Measurements from ENCODE around the gene NRXN3. TPM values are rescaled to one million over a fixed set of nuclear protein-coding genes. Genes with fewer than 3 reads are reported as not detected.

NRXN3 gene
- total RNA-seq, 1 donor from 2014 or later = 18.0 TPM

DNA sequence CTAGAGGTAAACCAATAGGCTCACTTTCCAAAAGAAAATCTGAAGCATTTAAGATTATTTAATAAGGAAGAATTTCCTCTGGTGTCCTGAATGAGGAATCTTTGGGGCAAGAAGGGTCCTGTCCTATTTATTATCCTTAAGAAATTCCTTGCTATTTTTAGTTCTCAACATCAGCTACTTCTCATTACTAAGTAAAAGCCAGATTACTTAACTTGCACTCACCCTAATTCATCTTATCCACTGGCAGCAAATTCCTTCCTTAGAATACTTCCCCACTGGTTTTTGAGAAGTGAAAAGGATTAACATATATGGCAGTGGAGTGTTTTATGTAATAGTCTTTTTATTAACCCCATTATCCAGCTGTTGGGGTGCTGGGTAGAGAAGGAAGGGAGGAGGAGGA lies 1273.4 kb downstream of the NRXN3 start:
- no peak overlapping the region for H3K4me3 ChIP-seq (ENCODE audit: insufficient read depth, low read depth, low read length)
- peak; percentile 75 for DNase-seq (ENCODE audit: low read depth)
- FAIRE-seq = no peak

DNA sequence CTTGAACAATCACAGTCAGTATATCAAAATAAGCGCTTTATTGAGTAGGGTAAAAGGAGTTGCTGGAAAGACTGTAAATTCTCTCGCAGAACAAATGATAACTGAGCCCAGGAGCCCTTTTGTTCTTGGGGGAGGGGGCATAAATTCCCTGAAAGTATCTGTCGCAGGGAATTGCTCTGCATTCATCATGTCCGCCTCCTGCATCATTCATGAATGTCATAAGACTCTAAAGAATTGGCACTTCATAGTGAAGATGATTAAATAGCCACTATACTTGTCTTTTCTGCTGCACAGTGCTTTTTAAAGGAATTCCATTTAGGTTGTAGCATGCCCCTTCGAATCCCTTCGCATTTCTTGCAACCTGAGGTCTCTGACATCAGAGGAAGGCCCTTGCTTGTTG lies 1278.8 kb downstream of the NRXN3 start:
- no peaks in the 10 kb centered on the region for H3K36me3 Mint-ChIP-seq (ENCODE audit: low read depth, unreplicated experiment)
- H3K4me3 ChIP-seq (ENCODE audit: insufficient read depth, low read depth, low read length) = no peak overlapping the region
- no peak overlapping the region for H3K27ac Mint-ChIP-seq (ENCODE audit: unreplicated experiment)
- FAIRE-seq = no peak
- H3K9ac ChIP-seq (ENCODE audit: low read length) = no peak overlapping the region
- no peaks in the 10 kb centered on the region for H3K27me3 Mint-ChIP-seq (ENCODE audit: low read depth, unreplicated experiment)
- H3K4me2 ChIP-seq (ENCODE audit: low read length) = no peak overlapping the region
- H3K36me3 ChIP-seq (ENCODE audit: insufficient read depth, low read length) = no peaks in the 10 kb centered on the region
- H2AFZ ChIP-seq (ENCODE audit: low read depth, low read length) = no peak overlapping the region
- no peak for DNase-seq (ENCODE audit: low read depth)
- H3K4me3 Mint-ChIP-seq (ENCODE audit: unreplicated experiment) = no peak overlapping the region
- TF ChIP-seq, protein P1, sequence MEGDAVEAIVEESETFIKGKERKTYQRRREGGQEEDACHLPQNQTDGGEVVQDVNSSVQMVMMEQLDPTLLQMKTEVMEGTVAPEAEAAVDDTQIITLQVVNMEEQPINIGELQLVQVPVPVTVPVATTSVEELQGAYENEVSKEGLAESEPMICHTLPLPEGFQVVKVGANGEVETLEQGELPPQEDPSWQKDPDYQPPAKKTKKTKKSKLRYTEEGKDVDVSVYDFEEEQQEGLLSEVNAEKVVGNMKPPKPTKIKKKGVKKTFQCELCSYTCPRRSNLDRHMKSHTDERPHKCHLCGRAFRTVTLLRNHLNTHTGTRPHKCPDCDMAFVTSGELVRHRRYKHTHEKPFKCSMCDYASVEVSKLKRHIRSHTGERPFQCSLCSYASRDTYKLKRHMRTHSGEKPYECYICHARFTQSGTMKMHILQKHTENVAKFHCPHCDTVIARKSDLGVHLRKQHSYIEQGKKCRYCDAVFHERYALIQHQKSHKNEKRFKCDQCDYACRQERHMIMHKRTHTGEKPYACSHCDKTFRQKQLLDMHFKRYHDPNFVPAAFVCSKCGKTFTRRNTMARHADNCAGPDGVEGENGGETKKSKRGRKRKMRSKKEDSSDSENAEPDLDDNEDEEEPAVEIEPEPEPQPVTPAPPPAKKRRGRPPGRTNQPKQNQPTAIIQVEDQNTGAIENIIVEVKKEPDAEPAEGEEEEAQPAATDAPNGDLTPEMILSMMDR (IDR thresholded peaks at IDR 0.05; ENCODE audit: insufficient read depth, low read depth, low read length) = no peak
- no peak for TF ChIP-seq EZH2 (IDR thresholded peaks at IDR 0.05; ENCODE audit: insufficient read depth, low read length)
- H3K9me3 ChIP-seq (ENCODE audit: insufficient read depth, low read depth, low read length) = no peaks in the 10 kb centered on the region
- H4K20me1 ChIP-seq (ENCODE audit: insufficient read depth, low read length) = no peaks in the 10 kb centered on the region
- peaks cover under 1% of the 10 kb centered on the region for H3K4me1 Mint-ChIP-seq (ENCODE audit: low read depth, unreplicated experiment)
- H3K79me2 ChIP-seq (ENCODE audit: insufficient read depth, low read length) = no peaks in the 10 kb centered on the region
- no peak overlapping the region for H3K27ac ChIP-seq (ENCODE audit: low read depth, low read length)
- no peaks in the 10 kb centered on the region for H3K4me1 ChIP-seq (ENCODE audit: insufficient read depth, low read length)
- no peaks in the 10 kb centered on the region for H3K27me3 ChIP-seq (ENCODE audit: insufficient read depth, low read length)
- no peaks in the 10 kb centered on the region for H3K9me3 Mint-ChIP-seq (ENCODE audit: unreplicated experiment)

More for the DNA sequence above, 1273.4 kb downstream of the NRXN3 start:
- Histone ChIP-seq H3K27ac (ENCODE audit: low read depth, low read length) (no peak overlapping the region), H3K9me3 (ENCODE audit: insufficient read depth, low read depth, low read length) (no peaks in the 10 kb centered on the region), H3K4me1 (ENCODE audit: insufficient read depth, low read length) (no peaks in the 10 kb centered on the region), H3K36me3 (ENCODE audit: insufficient read depth, low read length) (no peaks in the 10 kb centered on the region), H3K4me2 (ENCODE audit: low read length) (peak overlapping the region; percentile 20), H2AFZ (ENCODE audit: low read depth, low read length) (no peak overlapping the region), H3K27me3 (ENCODE audit: insufficient read depth, low read length) (no peaks in the 10 kb centered on the region), H3K79me2 (ENCODE audit: insufficient read depth, low read length) (no peaks in the 10 kb centered on the region), H3K9ac (ENCODE audit: low read length) (no peak overlapping the region), H4K20me1 (ENCODE audit: insufficient read depth, low read length) (no peaks in the 10 kb centered on the region)
- Mint-ChIP-seq H3K9me3 (ENCODE audit: unreplicated experiment) (peaks cover 3% of the 10 kb centered on the region), H3K36me3 (ENCODE audit: low read depth, unreplicated experiment) (no peaks in the 10 kb centered on the region), H3K27me3 (ENCODE audit: low read depth, unreplicated experiment) (no peaks in the 10 kb centered on the region), H3K27ac (ENCODE audit: unreplicated experiment) (no peak overlapping the region), H3K4me3 (ENCODE audit: unreplicated experiment) (no peak overlapping the region), H3K4me1 (ENCODE audit: low read depth, unreplicated experiment) (peaks cover 8% of the 10 kb centered on the region)
- TF ChIP-seq, protein P1 (IDR thresholded peaks at IDR 0.05; ENCODE audit: insufficient read depth, low read depth, low read length) = no peak
- no peak for TF ChIP-seq EZH2 (IDR thresholded peaks at IDR 0.05; ENCODE audit: insufficient read depth, low read length)

DNA sequence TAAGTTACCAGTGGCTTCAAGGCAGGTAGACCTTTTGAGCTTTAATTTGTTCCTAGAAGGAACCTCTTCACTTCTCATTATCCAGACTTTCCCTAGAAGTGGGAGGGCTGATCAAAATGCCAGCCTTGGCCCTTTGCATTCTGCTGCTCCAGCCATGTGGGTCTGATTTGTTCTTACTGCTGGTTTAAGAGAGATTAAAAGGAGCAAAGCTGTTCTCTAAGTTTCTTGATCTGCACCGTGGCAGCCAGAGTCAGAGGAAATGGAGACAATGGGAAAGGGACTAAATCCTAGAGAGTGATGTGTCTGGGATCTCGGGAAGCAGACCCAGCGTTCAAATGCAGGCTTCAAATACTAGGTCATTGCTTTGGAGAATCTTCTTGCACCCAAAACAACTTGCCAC lies 1281.4 kb downstream of the NRXN3 start:
- Histone ChIP-seq H3K4me2 (ENCODE audit: low read length) (no peak overlapping the region), H3K4me1 (ENCODE audit: insufficient read depth, low read length) (no peaks in the 10 kb centered on the region), H3K27me3 (ENCODE audit: insufficient read depth, low read length) (no peaks in the 10 kb centered on the region), H3K9me3 (ENCODE audit: insufficient read depth, low read depth, low read length) (no peaks in the 10 kb centered on the region), H4K20me1 (ENCODE audit: insufficient read depth, low read length) (no peaks in the 10 kb centered on the region), H2AFZ (ENCODE audit: low read depth, low read length) (no peak overlapping the region), H3K79me2 (ENCODE audit: insufficient read depth, low read length) (no peaks in the 10 kb centered on the region), H3K27ac (ENCODE audit: low read depth, low read length) (no peak overlapping the region), H3K9ac (ENCODE audit: low read length) (no peak overlapping the region), H3K4me3 (ENCODE audit: insufficient read depth, low read depth, low read length) (no peak overlapping the region), H3K36me3 (ENCODE audit: insufficient read depth, low read length) (no peaks in the 10 kb centered on the region)
- TF ChIP-seq, protein P1 (IDR thresholded peaks at IDR 0.05; ENCODE audit: insufficient read depth, low read depth, low read length) = no peak
- no peak for TF ChIP-seq EZH2 (IDR thresholded peaks at IDR 0.05; ENCODE audit: insufficient read depth, low read length)
- no peak for FAIRE-seq
- H3K9me3 Mint-ChIP-seq (ENCODE audit: unreplicated experiment) = no peaks in the 10 kb centered on the region
- H3K4me1 Mint-ChIP-seq (ENCODE audit: low read depth, unreplicated experiment) = peaks cover 1% of the 10 kb centered on the region
- no peak for DNase-seq (ENCODE audit: low read depth)
- no peak overlapping the region for H3K27ac Mint-ChIP-seq (ENCODE audit: unreplicated experiment)
- H3K27me3 Mint-ChIP-seq (ENCODE audit: low read depth, unreplicated experiment) = no peaks in the 10 kb centered on the region
- no peaks in the 10 kb centered on the region for H3K36me3 Mint-ChIP-seq (ENCODE audit: low read depth, unreplicated experiment)
- H3K4me3 Mint-ChIP-seq (ENCODE audit: unreplicated experiment) = no peak overlapping the region

All from astrocyte (in vitro differentiated cells and primary cell).